ENCODE data around the gene SDHAF1.
"Not testable (repeated sequence)": the region's sequence is repeated elsewhere in the genome, so short reads cannot be mapped to it uniquely, and the experiment has no call there.

SDHAF1 gene, protein sequence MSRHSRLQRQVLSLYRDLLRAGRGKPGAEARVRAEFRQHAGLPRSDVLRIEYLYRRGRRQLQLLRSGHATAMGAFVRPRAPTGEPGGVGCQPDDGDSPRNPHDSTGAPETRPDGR

DNA sequence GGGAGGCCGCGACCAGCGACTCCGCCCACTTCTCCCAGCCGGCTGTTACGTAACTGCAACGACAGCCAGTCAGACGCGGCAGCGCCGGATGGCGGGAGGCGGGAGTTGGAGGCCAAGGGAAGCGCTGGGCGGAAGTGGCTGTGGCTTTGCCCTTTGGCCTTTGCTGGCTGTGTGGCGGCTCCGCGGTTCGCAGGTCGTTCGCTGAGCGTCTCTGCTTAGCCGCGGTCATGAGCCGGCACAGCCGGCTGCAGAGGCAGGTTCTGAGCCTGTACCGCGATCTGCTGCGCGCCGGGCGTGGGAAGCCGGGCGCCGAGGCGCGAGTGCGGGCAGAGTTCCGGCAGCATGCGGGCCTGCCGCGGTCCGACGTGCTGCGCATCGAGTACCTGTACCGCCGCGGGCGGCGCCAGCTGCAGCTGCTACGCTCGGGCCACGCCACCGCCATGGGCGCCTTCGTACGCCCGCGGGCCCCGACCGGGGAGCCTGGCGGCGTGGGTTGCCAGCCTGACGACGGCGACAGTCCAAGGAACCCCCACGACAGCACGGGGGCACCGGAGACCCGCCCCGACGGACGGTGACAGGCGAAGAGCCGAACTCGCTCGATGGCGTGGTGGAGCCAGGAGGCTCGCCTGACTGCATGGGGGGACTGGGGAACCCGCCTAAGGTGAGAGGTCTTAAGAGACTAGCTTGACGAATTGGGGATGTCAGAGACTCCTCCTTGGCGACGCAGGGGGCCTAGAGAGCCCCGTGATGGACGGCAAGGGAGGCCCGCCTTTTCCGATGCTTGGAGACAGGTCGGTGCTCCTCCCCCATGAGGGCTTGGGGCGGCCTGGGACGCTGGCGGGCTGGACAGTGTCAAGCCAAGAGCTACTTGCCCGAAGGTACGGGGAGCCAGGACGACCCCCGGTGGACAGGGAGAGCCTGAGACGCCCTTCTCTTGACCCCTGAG, at the start of gene SDHAF1:
Gene SDHAF1 (plus strand): TSS at position 141 of the 946 bp plus-strand sequence. CDS start 87 bp downstream, at position 228.
- DNase-seq: peak; percentile 86

DNA sequence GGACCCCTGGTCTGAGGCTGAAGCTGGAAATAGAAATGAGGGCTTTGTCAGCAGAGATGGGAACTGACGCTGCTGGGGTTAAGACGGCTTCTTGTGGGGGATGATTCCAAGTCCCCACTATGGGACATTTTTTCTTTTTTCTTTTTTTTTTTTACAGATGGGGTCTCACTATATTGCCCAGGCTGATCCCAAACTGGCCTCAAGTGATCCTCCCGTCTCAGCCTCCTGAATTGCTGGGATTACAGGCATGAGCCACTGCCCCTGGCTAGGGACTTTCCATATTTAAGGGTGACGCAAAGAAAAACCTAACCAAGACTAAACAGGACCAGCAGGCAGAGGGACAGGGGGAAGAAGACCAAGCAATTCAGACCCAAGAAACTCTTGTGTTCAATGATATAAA, 48.8 kb upstream of the SDHAF1 start:
- no peak for DNase-seq

DNA sequence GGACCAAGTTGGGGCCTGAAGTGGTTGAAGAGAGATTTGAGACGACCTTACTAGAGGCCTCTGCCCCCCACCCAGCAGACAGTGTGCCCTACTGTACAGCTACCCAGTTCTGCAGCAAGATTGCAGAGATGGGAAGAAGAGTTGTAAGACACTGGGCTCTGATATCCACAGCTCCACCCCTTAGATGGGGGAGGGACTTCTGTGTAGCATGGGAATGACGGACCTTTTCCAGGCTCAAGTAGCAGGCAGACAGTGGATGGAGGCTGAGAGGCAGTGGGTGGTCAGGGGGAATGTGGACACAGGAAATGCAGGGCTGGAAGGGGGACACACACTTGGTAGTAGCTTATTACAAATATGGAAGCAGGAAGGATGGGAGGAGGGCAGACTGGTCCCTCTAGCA, 45.9 kb upstream of the SDHAF1 start:
- no peak for DNase-seq

- DNase-seq: no peak
These were observed 38.9 kb upstream of the SDHAF1 start for GRCh38 chr19:35955881-35956634.

DNA sequence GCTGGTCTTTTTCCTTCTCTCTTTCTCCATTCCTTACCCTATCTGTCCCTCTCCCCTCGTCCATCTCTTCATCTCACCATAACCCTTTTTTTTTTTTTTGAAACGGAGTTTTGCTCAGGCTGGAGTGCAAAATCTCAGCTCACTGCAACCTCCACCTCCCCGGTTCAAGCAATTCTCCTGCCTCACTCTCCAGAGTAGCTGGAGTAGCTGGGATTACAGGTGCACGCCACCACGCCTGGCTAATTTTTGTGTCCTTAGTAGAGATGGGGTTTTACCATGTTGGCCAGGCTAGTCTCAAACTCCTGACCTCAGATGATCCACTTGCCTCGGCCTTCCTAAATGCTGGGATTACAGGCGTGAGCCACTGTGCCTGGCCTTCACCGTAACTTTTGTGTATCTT, 37.6 kb upstream of the SDHAF1 start:
- DNase-seq: not testable (repeated sequence)

GRCh38 chr19:35958660-35959039, 36.3 kb upstream of the SDHAF1 start:
- no peak for DNase-seq

GRCh38 chr19:35959040-35959967, 35.7 kb upstream of the SDHAF1 start:
- DNase-seq: no peak

DNA sequence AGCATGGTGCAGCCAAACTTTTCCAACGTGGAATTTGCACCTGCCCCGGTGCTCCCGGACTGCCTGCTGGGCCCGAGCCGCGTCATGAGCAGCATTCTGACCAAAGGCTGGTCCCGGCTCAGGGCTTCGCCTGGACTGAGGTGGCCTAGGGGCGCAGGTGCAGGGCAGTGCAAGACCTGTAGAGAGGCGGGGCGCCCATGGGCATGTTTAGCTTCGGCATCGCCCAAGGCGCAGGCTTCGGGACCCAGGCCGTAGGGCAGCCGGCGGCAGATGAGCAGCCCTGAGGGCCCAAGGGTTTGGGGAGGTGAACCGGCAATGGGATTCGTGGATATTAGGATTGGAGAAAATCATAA, 35.0 kb upstream of the SDHAF1 start:
- no peak for DNase-seq

- DNase-seq: no peak
These were observed 34.5 kb upstream of the SDHAF1 start for GRCh38 chr19:35960432-35960972.

- no peak for DNase-seq
These were observed 31.5 kb upstream of the SDHAF1 start for GRCh38 chr19:35963514-35963913.

- DNase-seq: no peak
These were observed 28.2 kb upstream of the SDHAF1 start for GRCh38 chr19:35966771-35967170.

GRCh38 chr19:35973487-35973886, 21.5 kb upstream of the SDHAF1 start:
- no peak for DNase-seq

DNA sequence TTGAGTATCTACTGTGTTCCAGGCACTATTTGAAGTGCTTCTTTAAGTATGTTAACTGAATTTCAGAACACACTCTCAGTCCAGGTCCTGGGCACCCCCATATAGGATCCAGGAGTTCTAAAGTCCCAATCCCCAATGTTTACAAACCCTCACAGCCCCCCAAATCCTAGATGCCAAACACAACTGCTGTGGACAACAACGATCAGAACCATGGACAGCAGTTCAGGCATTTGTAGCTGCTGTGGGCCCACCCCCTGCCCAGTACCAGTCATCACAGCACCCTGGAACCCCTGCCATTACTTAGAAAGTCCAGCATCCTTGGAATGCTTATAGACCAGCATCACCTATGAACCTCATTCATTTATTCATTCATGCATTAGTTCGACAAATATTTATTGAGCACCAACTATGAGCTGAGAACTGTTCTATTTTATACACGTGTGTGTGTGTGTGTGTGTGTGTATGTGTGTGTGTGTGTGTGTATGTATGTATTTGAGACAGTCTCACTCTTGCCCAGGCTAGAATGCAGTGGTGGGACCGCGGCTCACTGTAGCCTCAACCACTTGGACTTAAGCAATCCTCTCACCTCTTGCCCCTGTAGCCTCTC, 19.3 kb upstream of the SDHAF1 start:
- DNase-seq: no peak

- peak; percentile 23 for DNase-seq
These were observed 17.4 kb upstream of the SDHAF1 start for GRCh38 chr19:35977446-35978222.

- no peak for DNase-seq
These were observed 16.7 kb upstream of the SDHAF1 start for GRCh38 chr19:35978271-35978670.

DNA sequence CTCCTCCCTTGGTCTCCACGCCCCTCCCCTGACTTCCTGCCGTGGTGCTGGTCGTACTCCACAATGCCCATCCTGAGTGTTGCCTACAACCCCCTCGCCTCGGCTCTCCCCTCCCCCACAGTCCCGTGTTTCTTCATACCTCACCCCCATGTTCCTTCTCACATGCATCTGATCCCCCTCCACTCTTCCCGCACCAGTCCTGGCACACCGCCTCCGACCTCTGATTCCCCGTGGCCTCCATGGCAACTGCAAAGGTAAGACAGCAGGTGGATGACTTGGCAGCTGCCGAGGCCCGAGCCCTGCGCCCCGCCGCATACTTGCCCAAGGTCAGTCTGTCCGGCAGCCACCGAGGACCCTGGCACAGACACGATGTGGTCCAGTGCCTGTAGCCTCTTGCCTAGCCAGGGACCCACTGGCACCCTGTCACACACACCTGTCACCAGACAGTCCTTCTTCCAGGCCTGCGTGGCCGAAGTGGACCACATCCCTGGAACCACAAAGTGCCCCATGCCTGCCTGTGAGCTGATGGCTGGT, 16.1 kb upstream of the SDHAF1 start:
- no peak for DNase-seq

DNA sequence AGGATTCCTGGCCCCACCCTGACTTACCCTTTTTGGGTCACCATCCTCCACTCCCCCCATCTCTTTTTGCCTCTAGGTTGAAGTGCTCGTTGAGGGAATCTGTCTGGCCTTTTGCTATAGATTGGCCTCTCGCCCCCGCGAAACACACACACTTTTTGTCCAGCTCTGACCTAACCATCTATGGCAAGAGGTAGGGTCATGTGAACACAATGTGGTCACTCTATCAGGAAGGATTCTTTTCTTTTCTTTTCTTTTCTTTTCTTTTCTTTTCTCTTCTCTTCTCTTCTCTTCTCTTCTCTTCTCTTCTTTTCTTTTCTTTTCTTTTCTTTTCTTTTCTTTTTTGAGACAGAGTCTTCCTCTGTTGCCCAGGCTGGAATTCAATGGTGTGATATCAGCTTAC, 14.0 kb upstream of the SDHAF1 start:
- not testable (repeated sequence) for DNase-seq

DNA sequence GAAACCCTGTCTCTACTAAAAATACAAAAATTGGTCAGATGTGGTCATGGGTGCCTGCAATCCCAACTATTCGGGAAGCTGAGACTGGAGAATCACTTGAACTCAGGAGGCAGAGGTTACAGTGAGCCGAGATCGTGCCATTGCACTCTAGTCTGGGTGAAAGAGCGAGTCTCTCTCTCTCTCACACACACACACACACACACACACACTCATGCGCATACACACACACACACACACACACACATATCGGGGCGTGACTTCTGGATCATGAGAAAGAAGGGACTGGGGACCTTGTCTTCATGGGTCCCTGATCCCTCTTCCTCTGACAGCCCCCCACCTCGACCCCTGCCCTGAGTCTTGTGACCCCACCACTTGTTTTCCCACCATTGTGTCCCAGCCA, 11.8 kb upstream of the SDHAF1 start:
- DNase-seq: no peak

GRCh38 chr19:35986111-35986510, 8.9 kb upstream of the SDHAF1 start:
- no peak for DNase-seq

DNA sequence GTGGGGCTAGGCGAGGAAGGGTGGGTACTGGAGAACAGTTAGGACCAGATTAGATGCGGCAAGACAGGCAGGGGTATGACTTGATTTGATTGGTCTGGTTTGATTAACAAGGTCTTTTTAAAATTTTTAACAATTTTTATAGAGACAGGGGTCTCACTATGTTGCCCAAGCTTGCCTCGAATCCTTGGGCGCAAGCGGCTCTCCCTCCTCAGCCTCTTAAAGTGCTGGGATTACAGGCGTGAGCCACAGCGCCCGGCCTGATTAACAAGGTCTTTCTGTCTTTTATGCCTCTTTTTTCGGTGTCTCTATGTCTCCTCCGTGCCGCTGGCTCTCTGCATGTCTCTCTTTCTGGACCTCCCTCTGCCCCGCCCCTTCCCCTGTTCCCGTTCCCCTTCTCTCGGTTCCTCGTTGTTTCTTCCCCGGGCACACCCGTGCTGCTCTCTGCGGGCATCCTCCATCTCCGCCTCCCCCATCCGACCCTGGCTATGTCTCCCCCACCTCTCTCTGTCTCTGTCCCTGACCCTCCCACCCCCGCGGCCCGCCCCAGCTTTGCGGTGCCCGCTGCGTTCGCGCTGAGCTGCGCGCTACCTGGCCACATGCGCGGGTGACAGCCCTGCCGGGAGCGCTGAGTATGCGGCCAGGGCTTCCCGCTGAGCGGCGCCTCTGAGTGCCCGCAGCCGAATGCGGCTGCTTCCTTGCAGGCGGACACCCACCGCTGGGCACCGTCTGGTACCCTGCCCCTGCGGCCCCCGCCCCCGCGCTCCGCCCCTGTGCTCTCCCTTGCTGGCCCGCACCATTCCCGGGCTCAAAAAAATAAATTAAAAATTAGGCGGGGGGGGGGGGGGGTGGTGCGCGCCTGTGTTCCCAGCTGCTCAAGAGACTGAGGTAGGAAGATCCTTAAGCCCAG, 8.1 kb upstream of the SDHAF1 start:
- DNase-seq: peak; percentile 47

Measured in GDM1 (cell line).